ENCODE data around the gene TACC2. TPM values are rescaled to one million over a fixed set of nuclear protein-coding genes. Genes with fewer than 3 reads are reported as not detected.

TACC2 gene
- total RNA-seq, 4 donors from 2014 or later: 95.9 to 122 (median 114) TPM

DNA sequence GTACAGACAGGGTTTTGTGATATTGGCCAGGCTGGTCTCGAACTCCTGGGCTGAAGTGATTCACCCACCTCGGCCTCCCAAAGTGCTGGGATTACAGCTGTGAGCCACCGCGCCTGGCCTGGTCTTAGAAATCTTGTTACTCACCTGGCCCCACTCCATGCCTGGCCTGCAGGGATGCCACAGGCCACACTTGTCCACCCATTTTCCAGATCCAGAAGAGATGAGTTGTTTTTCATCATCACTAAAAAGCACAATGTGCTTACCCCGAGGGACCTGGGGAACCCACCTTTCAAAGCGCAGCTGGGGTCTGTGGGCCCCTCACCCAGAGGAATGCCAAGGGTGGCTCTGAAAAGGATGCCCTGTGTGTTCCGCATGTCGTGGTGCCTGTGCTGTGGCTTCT is 134.2 kb downstream of the TACC2 start:
- intact Hi-C loops (cut with DNase I): no loop called here
- no peak for TF ChIP-seq POLR2A (IDR thresholded peaks at IDR 0.05)
- TF ChIP-seq, protein P1, sequence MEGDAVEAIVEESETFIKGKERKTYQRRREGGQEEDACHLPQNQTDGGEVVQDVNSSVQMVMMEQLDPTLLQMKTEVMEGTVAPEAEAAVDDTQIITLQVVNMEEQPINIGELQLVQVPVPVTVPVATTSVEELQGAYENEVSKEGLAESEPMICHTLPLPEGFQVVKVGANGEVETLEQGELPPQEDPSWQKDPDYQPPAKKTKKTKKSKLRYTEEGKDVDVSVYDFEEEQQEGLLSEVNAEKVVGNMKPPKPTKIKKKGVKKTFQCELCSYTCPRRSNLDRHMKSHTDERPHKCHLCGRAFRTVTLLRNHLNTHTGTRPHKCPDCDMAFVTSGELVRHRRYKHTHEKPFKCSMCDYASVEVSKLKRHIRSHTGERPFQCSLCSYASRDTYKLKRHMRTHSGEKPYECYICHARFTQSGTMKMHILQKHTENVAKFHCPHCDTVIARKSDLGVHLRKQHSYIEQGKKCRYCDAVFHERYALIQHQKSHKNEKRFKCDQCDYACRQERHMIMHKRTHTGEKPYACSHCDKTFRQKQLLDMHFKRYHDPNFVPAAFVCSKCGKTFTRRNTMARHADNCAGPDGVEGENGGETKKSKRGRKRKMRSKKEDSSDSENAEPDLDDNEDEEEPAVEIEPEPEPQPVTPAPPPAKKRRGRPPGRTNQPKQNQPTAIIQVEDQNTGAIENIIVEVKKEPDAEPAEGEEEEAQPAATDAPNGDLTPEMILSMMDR (IDR thresholded peaks at IDR 0.05): no peak

DNA sequence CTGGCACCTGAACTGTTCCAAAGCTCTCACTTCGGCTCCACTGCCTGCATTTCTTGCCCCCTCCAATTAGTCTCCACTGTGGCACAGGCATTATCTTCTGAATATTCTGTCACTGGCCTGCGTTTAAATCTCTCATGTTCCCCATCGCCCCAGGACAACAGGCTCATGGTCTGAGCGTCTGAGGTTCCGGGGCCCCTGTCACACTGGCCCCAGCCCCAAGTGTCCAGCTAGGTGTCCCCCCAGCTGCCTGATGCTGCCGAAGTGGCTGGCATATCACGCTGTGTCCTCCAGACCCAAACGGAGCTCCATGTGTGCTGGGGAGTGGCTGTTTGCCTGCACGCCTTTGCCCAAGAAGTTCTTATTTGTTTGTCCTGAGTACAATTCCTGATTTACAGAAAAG is 135.4 kb downstream of the TACC2 start:
- TF ChIP-seq, protein P1 (IDR thresholded peaks at IDR 0.05): no peak
- TF ChIP-seq POLR2A (IDR thresholded peaks at IDR 0.05): no peak
- Histone ChIP-seq H3K4me1 (peaks cover 71 to 78% of the 10 kb centered on the region in 2 donors), H3K27me3 (no peaks in the 10 kb centered on the region), H3K36me3 (no peaks in the 10 kb centered on the region), H3K27ac (peak overlapping the region; percentile 20 to 97 (median 96)), H3K9me3 (no peaks in the 10 kb centered on the region), H3K4me3 (replicated peaks in 1 of 3) (no peak overlapping the region)
- intact Hi-C loops (cut with DNase I): no loop called here
- whole genome bisulfite sequencing, 2 donors: 84 to 94% methylated on average over 9 of the region's 9 CpGs
- no peak for DNase-seq

More for the DNA sequence above, 134.2 kb downstream of the TACC2 start:
- peak overlapping the region; percentile 69 to 100 (median 100) for H3K27ac ChIP-seq
- no peaks in the 10 kb centered on the region for H3K36me3 ChIP-seq
- no peak overlapping the region for H3K4me3 ChIP-seq (replicated peaks in 1 of 3)
- no peaks in the 10 kb centered on the region for H3K9me3 ChIP-seq
- H3K27me3 ChIP-seq: no peaks in the 10 kb centered on the region
- peaks cover 77 to 78% of the 10 kb centered on the region in 2 donors for H3K4me1 ChIP-seq
- DNase-seq: no peak
- WGBS, 2 donors: 78 to 85% methylated on average over 7 to 8 of the region's 8 CpGs

DNA sequence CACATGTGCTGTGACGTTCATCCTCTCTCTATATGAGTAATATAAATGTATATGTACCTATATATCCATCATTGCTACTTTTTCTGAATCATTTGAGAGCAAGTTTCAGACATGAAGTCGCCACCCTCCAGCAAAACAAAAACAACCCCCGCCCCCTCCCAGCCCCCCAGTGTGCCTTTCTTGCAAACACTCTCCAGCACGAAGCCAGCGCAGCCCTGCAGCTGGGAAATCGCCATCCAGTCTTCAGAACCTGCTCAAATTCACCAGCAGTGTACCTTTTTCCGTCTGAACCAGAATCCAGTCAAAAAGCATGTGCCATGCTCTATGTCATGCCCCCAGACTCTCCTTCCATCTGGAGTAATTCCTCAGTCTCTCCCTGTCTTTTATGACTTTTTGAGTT is 135.8 kb downstream of the TACC2 start:
- H3K4me3 ChIP-seq (replicated peaks in 1 of 3): no peak overlapping the region
- H3K4me1 ChIP-seq: peaks cover 68 to 76% of the 10 kb centered on the region in 2 donors
- no peak for DNase-seq
- peak overlapping the region; percentile 12 to 97 (median 96) for H3K27ac ChIP-seq
- H3K27me3 ChIP-seq: no peaks in the 10 kb centered on the region
- intact Hi-C loops (cut with DNase I): no loop called here
- TF ChIP-seq, protein P1 (IDR thresholded peaks at IDR 0.05): no peak
- 75 to 80% methylated on average over 7 of the region's 7 CpGs for WGBS, 2 donors
- no peaks in the 10 kb centered on the region for H3K9me3 ChIP-seq
- no peaks in the 10 kb centered on the region for H3K36me3 ChIP-seq

DNA sequence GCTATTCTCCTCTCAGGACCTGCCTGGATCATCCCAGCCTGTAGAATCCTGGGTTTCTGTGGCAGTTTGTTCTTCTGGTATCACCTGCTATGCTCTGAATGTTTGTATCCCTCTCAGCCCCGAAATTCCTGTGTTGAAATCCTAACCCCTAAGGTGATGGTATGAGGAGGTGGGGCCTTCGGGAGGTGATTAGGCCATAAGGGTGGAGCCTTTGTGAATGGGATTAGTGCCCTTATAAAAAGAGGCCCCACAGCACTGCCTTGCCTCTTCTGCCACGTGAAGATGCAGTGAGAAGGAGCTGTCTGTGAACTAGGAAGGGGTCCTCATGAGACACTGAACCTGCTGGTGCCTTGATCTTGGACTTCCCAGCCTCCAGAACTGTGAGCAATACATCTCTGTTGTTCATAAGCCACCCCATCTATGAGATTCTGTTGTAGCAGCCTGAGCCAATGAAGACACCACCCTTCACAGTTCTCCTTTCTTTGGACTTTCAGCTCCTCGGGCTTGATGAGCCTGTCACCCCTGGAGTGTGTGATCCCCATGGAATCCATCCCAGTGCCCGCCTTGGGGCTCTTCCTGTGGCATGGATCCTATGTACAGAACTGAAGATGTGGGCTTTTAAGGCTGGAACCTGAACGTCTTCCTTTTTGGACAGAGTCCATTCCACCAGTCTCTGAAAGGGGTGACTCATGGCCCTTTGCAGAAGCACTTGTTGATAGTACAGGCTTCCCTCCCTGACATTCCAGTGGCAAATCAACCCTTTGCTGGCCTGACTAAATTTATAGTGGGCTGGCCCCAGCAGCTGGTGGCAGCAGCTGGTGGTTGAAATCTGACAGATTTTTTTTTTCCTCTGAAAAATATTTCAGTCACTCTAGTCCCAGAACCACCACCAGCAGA is 138.0 kb downstream of the TACC2 start:
- intact Hi-C loops (cut with DNase I): no loop called here

More for the DNA sequence above, 138.0 kb downstream of the TACC2 start:
- WGBS, 2 donors: 51 to 69% methylated on average over 6 of the region's 6 CpGs
- no peaks in the 10 kb centered on the region for H3K9me3 ChIP-seq
- peak overlapping the region; percentile 93 to 97 (median 96) for H3K27ac ChIP-seq
- TF ChIP-seq, protein P1 (IDR thresholded peaks at IDR 0.05): no peak
- peak in 1 of 2 donors; percentile 74 for TF ChIP-seq POLR2A (IDR thresholded peaks at IDR 0.05)
- peak overlapping the region in 1 of 3 donors; percentile 5 for H3K4me3 ChIP-seq (replicated peaks in 1 of 3)
- peak; percentile 75 to 79 for DNase-seq
- H3K36me3 ChIP-seq: no peaks in the 10 kb centered on the region
- no peaks in the 10 kb centered on the region for H3K27me3 ChIP-seq
- H3K4me1 ChIP-seq: peaks cover 69 to 78% of the 10 kb centered on the region in 2 donors

Data from thyroid gland (tissue), 4 donors.